ENCODE results near the gene ABCC2. TPM values are rescaled to one million over a fixed set of nuclear protein-coding genes. Genes with fewer than 3 reads are reported as not detected.

The ABCC2 gene
- total and polyA plus RNA-seq, 9 of the 15 experiments (the other 6 are each of a cell fraction or from before 2014, with no cell fraction given): 0.03 to 0.18 (median 0.10) TPM; not detected in 1

- H4K20me1 ChIP-seq (replicated peaks; ENCODE audit: control insufficient read depth, insufficient read depth, low read length): no peaks in the 10 kb centered on the region
- H2AFZ ChIP-seq (ENCODE audit: low read depth, low read length): no peak overlapping the region
- no peak for ATAC-seq
- H3K4me3 ChIP-seq: no peak overlapping the region
- intact Hi-C loops (cut with micrococcal nuclease): no loop called here
- CTCF ChIA-PET (ENCODE audit: low intra/inter-chr PET ratio): no interaction called here
- H3K9ac ChIP-seq (ENCODE audit: insufficient read depth in 1 of 2, low read depth in 2 of 2, low read length in 2 of 2): no peak overlapping the region
- TF ChIP-seq HEY1 (CRISPR knock-in tag; IDR thresholded peaks at IDR 0.05; ENCODE audit: borderline replicate concordance) (no peak), MCM5 (IDR thresholded peaks at IDR 0.05; ENCODE audit: low read depth) (no peak), SRF (CRISPR knock-in tag; IDR thresholded peaks at IDR 0.05) (no peak)
- H3K4me2 ChIP-seq (ENCODE audit: insufficient read depth, low read length): no peak overlapping the region
- H3K36me3 ChIP-seq (ENCODE audit: control insufficient read depth, insufficient read depth, low read length): no peaks in the 10 kb centered on the region
- H3K79me2 ChIP-seq (ENCODE audit: control insufficient read depth, insufficient read depth, low read length): no peaks in the 10 kb centered on the region
- BruUV-seq (replicated peaks): no TSS peak
- peaks cover 7 to 13% of the 10 kb centered on the region in 2 experiments for H3K27me3 ChIP-seq (ENCODE audit: control insufficient read depth in 2 of 2, insufficient read depth in 2 of 2, low read length in 2 of 2)
- 1% methylated on average over 7 of the region's 7 CpGs for WGBS (ENCODE audit: insufficient coverage, low coverage, missing lambda C conversion rate)
- H3K4me1 ChIP-seq (replicated peaks in 1 of 2; ENCODE audit: control insufficient read depth in 2 of 2, insufficient read depth in 2 of 2, low read length in 2 of 2): no peaks in the 10 kb centered on the region
- FAIRE-seq: no peak
- H3K27ac ChIP-seq (ENCODE audit: extremely low read depth, low read depth, low read length): no peak overlapping the region
- no peaks in the 10 kb centered on the region for H3K9me3 ChIP-seq (replicated peaks; ENCODE audit: control insufficient read depth, insufficient read depth, low read depth, low read length)
- H3K9me1 ChIP-seq (ENCODE audit: control insufficient read depth, insufficient read depth, low read length): no peaks in the 10 kb centered on the region
- in situ Hi-C loops (cut with MboI): no loop called here
- DNase-seq (ENCODE audit: extremely low read depth in 1 of 4, low spot score in 3 of 4): no peak
- POLR2A ChIA-PET: no interaction called here
These were observed 27.6 kb downstream of the ABCC2 start for GRCh38 chr10:99809931-99810615.

GRCh38 chr10:99812177-99812576 is 29.7 kb downstream of the ABCC2 start:
- Histone ChIP-seq H3K79me2 (ENCODE audit: control insufficient read depth, insufficient read depth, low read length) (no peaks in the 10 kb centered on the region), H3K4me1 (replicated peaks in 1 of 2; ENCODE audit: control insufficient read depth in 2 of 2, insufficient read depth in 2 of 2, low read length in 2 of 2) (no peaks in the 10 kb centered on the region), H3K27ac (ENCODE audit: extremely low read depth, low read depth, low read length) (no peak overlapping the region), H4K20me1 (replicated peaks; ENCODE audit: control insufficient read depth, insufficient read depth, low read length) (no peaks in the 10 kb centered on the region), H3K9me1 (ENCODE audit: control insufficient read depth, insufficient read depth, low read length) (no peaks in the 10 kb centered on the region), H3K4me2 (ENCODE audit: insufficient read depth, low read length) (no peak overlapping the region), H3K27me3 (ENCODE audit: control insufficient read depth in 2 of 2, insufficient read depth in 2 of 2, low read length in 2 of 2) (peaks cover 7 to 10% of the 10 kb centered on the region in 2 experiments), H3K4me3 (no peak overlapping the region), H2AFZ (ENCODE audit: low read depth, low read length) (no peak overlapping the region), H3K9me3 (replicated peaks; ENCODE audit: control insufficient read depth, insufficient read depth, low read depth, low read length) (no peaks in the 10 kb centered on the region), H3K9ac (ENCODE audit: insufficient read depth in 1 of 2, low read depth in 2 of 2, low read length in 2 of 2) (no peak overlapping the region), H3K36me3 (ENCODE audit: control insufficient read depth, insufficient read depth, low read length) (no peaks in the 10 kb centered on the region)
- DNase-seq (ENCODE audit: extremely low read depth in 1 of 4, low spot score in 3 of 4): no peak
- in situ Hi-C loops (cut with MboI) (no loop called here), intact Hi-C loops (cut with micrococcal nuclease) (no loop called here)
- ChIA-PET CTCF (ENCODE audit: low intra/inter-chr PET ratio) (no interaction called here), POLR2A (no interaction called here)
- WGBS (ENCODE audit: insufficient coverage, low coverage, missing lambda C conversion rate): 28% methylated on average over 2 of the region's 2 CpGs
- no TSS peak for BruUV-seq (replicated peaks)
- no peak for ATAC-seq
- FAIRE-seq: no peak
- no peak for TF ChIP-seq PPARD (CRISPR knock-in tag; IDR thresholded peaks at IDR 0.05)
- no peak for TF ChIP-seq ZBTB1 (CRISPR knock-in tag; IDR thresholded peaks at IDR 0.05; ENCODE audit: borderline replicate concordance, low read depth)
- no peak for TF ChIP-seq UBTF (IDR thresholded peaks at IDR 0.05; ENCODE audit: borderline replicate concordance in 1 of 2, low read depth in 2 of 2, low read length in 2 of 2)
- TF ChIP-seq MITF (IDR thresholded peaks at IDR 0.05): no peak
- TF ChIP-seq CBFB (CRISPR knock-in tag; IDR thresholded peaks at IDR 0.05): no peak
- TF ChIP-seq FOSL1 (tag; conservative IDR thresholded peaks at IDR 0.05): no peak
- TF ChIP-seq RFX5 (IDR thresholded peaks at IDR 0.05; ENCODE audit: low read depth, low read length): no peak
- TF ChIP-seq TCF3 (CRISPR knock-in tag; IDR thresholded peaks at IDR 0.05): no peak
- TF ChIP-seq NCOA2 (IDR thresholded peaks at IDR 0.05; ENCODE audit: partially characterized antibody in 2 of 2): no peak
- TF ChIP-seq KAT8 (IDR thresholded peaks at IDR 0.05; ENCODE audit: low read depth): no peak
